ENCODE measurements around the gene BRD1.

Gene BRD1

DNA sequence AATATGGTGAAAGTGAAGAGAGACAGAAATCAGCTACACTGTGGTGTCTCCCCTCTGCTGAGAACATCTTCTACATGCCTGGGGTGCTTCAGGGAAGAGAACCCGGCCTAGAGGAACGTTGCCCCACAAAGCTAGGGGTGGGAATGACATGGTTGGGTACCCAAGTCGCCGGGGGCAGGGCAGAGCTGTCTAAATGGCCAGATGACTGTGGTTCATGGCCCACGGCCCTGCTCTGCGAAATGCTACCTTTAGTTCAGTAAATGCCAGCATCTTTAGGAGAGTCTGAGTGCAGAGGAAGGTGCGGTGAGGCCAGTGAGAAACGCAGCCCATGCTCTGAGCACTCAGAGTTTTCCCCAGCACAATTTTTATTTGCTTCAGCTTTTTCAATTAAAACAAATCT, 12.8 kb downstream of the BRD1 start:
- no peak for TF ChIP-seq FOXA1 (IDR thresholded peaks at IDR 0.05)
- no peak for TF ChIP-seq NFRKB (IDR thresholded peaks at IDR 0.05)
- no peak for TF ChIP-seq ARNT (IDR thresholded peaks at IDR 0.05)
- TF ChIP-seq CTBP1 (IDR thresholded peaks at IDR 0.05; ENCODE audit: borderline replicate concordance) = no peak
- no peak for TF ChIP-seq LEF1 (IDR thresholded peaks at IDR 0.05; ENCODE audit: borderline replicate concordance)
- TF ChIP-seq SP1 (IDR thresholded peaks at IDR 0.05) = no peak
- TF ChIP-seq HDGF (IDR thresholded peaks at IDR 0.05; ENCODE audit: borderline replicate concordance) = no peak
- TF ChIP-seq BHLHE40 (IDR thresholded peaks at IDR 0.05; ENCODE audit: borderline replicate concordance) = no peak
- TF ChIP-seq ZNF384 (IDR thresholded peaks at IDR 0.05) = no peak
- TF ChIP-seq L3MBTL2 (conservative IDR thresholded peaks at IDR 0.05) = no peak
- TF ChIP-seq, protein P1, sequence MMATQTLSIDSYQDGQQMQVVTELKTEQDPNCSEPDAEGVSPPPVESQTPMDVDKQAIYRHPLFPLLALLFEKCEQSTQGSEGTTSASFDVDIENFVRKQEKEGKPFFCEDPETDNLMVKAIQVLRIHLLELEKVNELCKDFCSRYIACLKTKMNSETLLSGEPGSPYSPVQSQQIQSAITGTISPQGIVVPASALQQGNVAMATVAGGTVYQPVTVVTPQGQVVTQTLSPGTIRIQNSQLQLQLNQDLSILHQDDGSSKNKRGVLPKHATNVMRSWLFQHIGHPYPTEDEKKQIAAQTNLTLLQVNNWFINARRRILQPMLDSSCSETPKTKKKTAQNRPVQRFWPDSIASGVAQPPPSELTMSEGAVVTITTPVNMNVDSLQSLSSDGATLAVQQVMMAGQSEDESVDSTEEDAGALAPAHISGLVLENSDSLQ (IDR thresholded peaks at IDR 0.05) = no peak
- no peak for TF ChIP-seq ELF4 (IDR thresholded peaks at IDR 0.05)
- TF ChIP-seq SUZ12 (IDR thresholded peaks at IDR 0.05) = no peak
- TF ChIP-seq FOXM1 (IDR thresholded peaks at IDR 0.05; ENCODE audit: borderline replicate concordance) = no peak
- TF ChIP-seq FOXK2 (IDR thresholded peaks at IDR 0.05) = no peak
- no peak for TF ChIP-seq TARDBP (IDR thresholded peaks at IDR 0.05)
- CTCF ChIA-PET = interaction anchor here (0.6 kb wide), 1 partner anchor 14 kb away, joined by 3 read pairs; no protein-coding TSS in a partner anchor
- POLR2A ChIA-PET = interaction anchor here (2.5 kb wide), 1 partner anchor 11 kb away, joined by 9 read pairs; no protein-coding TSS in a partner anchor
- DNase-seq (ENCODE audit: extremely low spot score) = no peak

DNA sequence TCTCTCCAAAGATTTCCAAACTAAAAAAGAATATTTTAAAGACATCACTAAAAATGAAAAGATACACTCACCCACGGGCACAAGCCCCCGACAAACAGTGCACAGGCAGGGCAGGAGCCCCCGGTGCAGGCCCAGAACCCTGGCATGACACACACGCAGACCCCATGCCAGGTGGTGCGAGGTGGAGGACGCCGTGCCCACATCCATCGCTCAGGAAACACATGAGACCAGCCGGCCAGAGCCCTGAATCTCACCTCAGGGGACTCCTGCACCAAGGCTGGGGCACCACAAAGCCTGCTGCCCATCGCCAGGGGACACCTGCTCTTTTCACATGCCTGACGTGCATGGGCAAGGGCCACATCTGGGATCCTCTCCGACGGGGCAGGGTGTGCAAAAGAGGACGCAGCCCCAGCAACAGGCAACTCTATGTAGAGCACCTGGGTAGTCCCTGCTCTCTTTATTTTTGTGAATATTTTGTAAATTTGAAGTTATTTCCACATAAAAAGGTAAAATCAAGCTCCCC, 13.4 kb downstream of the BRD1 start:
- no peak for DNase-seq (ENCODE audit: extremely low spot score)
- POLR2A ChIA-PET = interaction anchor here (2.5 kb wide), 1 partner anchor 12 kb away, joined by 9 read pairs; no protein-coding TSS in a partner anchor
- TF ChIP-seq LEF1 (IDR thresholded peaks at IDR 0.05; ENCODE audit: borderline replicate concordance) = no peak
- no peak for TF ChIP-seq HDGF (IDR thresholded peaks at IDR 0.05; ENCODE audit: borderline replicate concordance)
- TF ChIP-seq TARDBP (IDR thresholded peaks at IDR 0.05) = no peak
- no peak for TF ChIP-seq FOXM1 (IDR thresholded peaks at IDR 0.05; ENCODE audit: borderline replicate concordance)
- no peak for TF ChIP-seq ELF4 (IDR thresholded peaks at IDR 0.05)
- TF ChIP-seq, protein P1 (IDR thresholded peaks at IDR 0.05) = no peak
- no peak for TF ChIP-seq FOXA1 (IDR thresholded peaks at IDR 0.05)
- no peak for TF ChIP-seq L3MBTL2 (conservative IDR thresholded peaks at IDR 0.05)
- TF ChIP-seq SP1 (IDR thresholded peaks at IDR 0.05) = no peak
- no peak for TF ChIP-seq BHLHE40 (IDR thresholded peaks at IDR 0.05; ENCODE audit: borderline replicate concordance)
- no peak for TF ChIP-seq NFRKB (IDR thresholded peaks at IDR 0.05)
- TF ChIP-seq ARNT (IDR thresholded peaks at IDR 0.05) = no peak
- TF ChIP-seq CTBP1 (IDR thresholded peaks at IDR 0.05; ENCODE audit: borderline replicate concordance) = no peak
- no peak for TF ChIP-seq FOXK2 (IDR thresholded peaks at IDR 0.05)
- TF ChIP-seq ZNF384 (IDR thresholded peaks at IDR 0.05) = no peak
- no peak for TF ChIP-seq SUZ12 (IDR thresholded peaks at IDR 0.05)
- CTCF ChIA-PET = interaction anchor here (0.6 kb wide), 1 partner anchor 14 kb away, joined by 3 read pairs; no protein-coding TSS in a partner anchor

GRCh38 chr22:49812838-49813237, 14.8 kb downstream of the BRD1 start:
- CTCF ChIA-PET = no interaction called here

GRCh38 chr22:49811020-49811791, 16.5 kb downstream of the BRD1 start:
- TF ChIP-seq ELF4 (IDR thresholded peaks at IDR 0.05) (no peak), LEF1 (IDR thresholded peaks at IDR 0.05; ENCODE audit: borderline replicate concordance) (no peak), NFRKB (IDR thresholded peaks at IDR 0.05) (no peak), FOXM1 (IDR thresholded peaks at IDR 0.05; ENCODE audit: borderline replicate concordance) (no peak)
- TF ChIP-seq, protein P1 (IDR thresholded peaks at IDR 0.05) = no peak
- ChIA-PET CTCF (no interaction called here), POLR2A (no interaction called here)
- DNase-seq (ENCODE audit: extremely low spot score) = no peak

More at GRCh38 chr22:49812838-49813237, 14.8 kb downstream of the BRD1 start:
- POLR2A ChIA-PET = interaction anchor here (2.5 kb wide), 1 partner anchor 13 kb away, joined by 9 read pairs; no protein-coding TSS in a partner anchor
- DNase-seq (ENCODE audit: extremely low spot score) = no peak
- TF ChIP-seq, protein P1 (IDR thresholded peaks at IDR 0.05) = no peak
- TF ChIP-seq SUZ12 (IDR thresholded peaks at IDR 0.05) (no peak), HDGF (IDR thresholded peaks at IDR 0.05; ENCODE audit: borderline replicate concordance) (no peak), ARNT (IDR thresholded peaks at IDR 0.05) (no peak), FOXA1 (IDR thresholded peaks at IDR 0.05) (no peak)

- CTCF ChIA-PET = no interaction called here
These were observed 17.2 kb downstream of the BRD1 start for GRCh38 chr22:49810363-49811019.

More at GRCh38 chr22:49810363-49811019, 17.2 kb downstream of the BRD1 start:
- TF ChIP-seq L3MBTL2 (conservative IDR thresholded peaks at IDR 0.05) (no peak), BHLHE40 (IDR thresholded peaks at IDR 0.05; ENCODE audit: borderline replicate concordance) (no peak), ARNT (IDR thresholded peaks at IDR 0.05) (no peak), NFRKB (IDR thresholded peaks at IDR 0.05) (no peak), HDGF (IDR thresholded peaks at IDR 0.05; ENCODE audit: borderline replicate concordance) (no peak), FOXA1 (IDR thresholded peaks at IDR 0.05) (no peak), LEF1 (IDR thresholded peaks at IDR 0.05; ENCODE audit: borderline replicate concordance) (no peak), ZNF384 (IDR thresholded peaks at IDR 0.05) (no peak), ELF4 (IDR thresholded peaks at IDR 0.05) (no peak)
- TF ChIP-seq, protein P1 (IDR thresholded peaks at IDR 0.05) = no peak
- DNase-seq (ENCODE audit: extremely low spot score) = no peak
- POLR2A ChIA-PET = no interaction called here
